H1 (cell line): ENCODE data around the gene DNTT. TPM values are rescaled to one million over a fixed set of nuclear protein-coding genes. Genes with fewer than 3 reads are reported as not detected.

Experiments used
- CTCF ChIA-PET: fragments of 300-600 bp; sonication (Branson Sonifier 250); formaldehyde crosslinking; loops from one replicate; lab custom pipeline; 2021; ENCODE audit not compliant: partially characterized antibody; lab: Charles Lee
- POLR2A ChIA-PET: fragments of 300-600 bp; sonication (Branson Sonifier 250); formaldehyde crosslinking; loops from one replicate; lab custom pipeline; 2021; ENCODE audit warnings: inconsistent platforms; ENCODE audit not compliant: partially characterized antibody; lab: Charles Lee
- DNase-seq, 2 experiments: peaks; one replicate each; pipeline versions ENCODE4 v3.0.0 to v3.0.0-alpha.2; 2010 to 2022; ENCODE audit warnings: low spot score in 2 of 2, low read depth in 1 of 2, mixed read lengths in 1 of 2
- FAIRE-seq: peaks from 2 replicates; lab custom pipeline; 2011; peaks lifted over from hg19 to GRCh38; lab: Jason Lieb, UNC
- H2AFZ ChIP-seq: 2 replicates; pipeline ENCODE4 v1.8.1; 2012; ENCODE audit warnings: low read length, inconsistent platforms
- H2AK5ac ChIP-seq: 2 replicates; pipeline ENCODE4 v1.6.1; 2013; ENCODE audit warnings: low read depth, low read length
- H2BK120ac ChIP-seq: replicated peaks from 2 replicates; pipeline ENCODE3; 2013; ENCODE audit warnings: low read depth, low read length, inconsistent platforms
- H2BK12ac ChIP-seq: 2 replicates; pipeline ENCODE4 v1.6.1; 2013; ENCODE audit warnings: low read depth, low read length
- H2BK15ac ChIP-seq: 2 replicates; pipeline ENCODE4 v1.6.1; 2013; ENCODE audit warnings: low read length
- H2BK20ac ChIP-seq: 2 replicates; pipeline ENCODE4 v1.6.1; 2013; ENCODE audit warnings: low read length
- H2BK5ac ChIP-seq: 2 replicates; pipeline ENCODE4 v1.6.1; 2013; ENCODE audit warnings: low read depth, low read length
- H3K14ac ChIP-seq: 2 replicates; pipeline ENCODE4 v1.6.1; 2013; ENCODE audit warnings: inconsistent platforms; ENCODE audit not compliant: insufficient read length
- H3K18ac ChIP-seq: 2 replicates; pipeline ENCODE4 v1.6.1; 2013; ENCODE audit warnings: low read length; ENCODE audit errors: extremely low read depth
- H3K23ac ChIP-seq: 2 replicates; pipeline ENCODE4 v1.6.1; 2013; ENCODE audit warnings: inconsistent platforms; ENCODE audit not compliant: insufficient read length
- H3K23me2 ChIP-seq: 2 replicates; pipeline ENCODE4 v1.6.1; 2013; ENCODE audit warnings: low read depth, low read length
- H3K27ac ChIP-seq: 2 replicates; pipeline ENCODE4 v1.6.1; 2011; ENCODE audit warnings: low read depth, low read length, inconsistent platforms
- H3K27me3 ChIP-seq, 4 experiments: replicated peaks in 1 of 4; 1 replicate in 1 of 4; 2 replicates in 3 of 4; pipeline versions ENCODE4 v1.6.1 to v1.8.1; 2011 to 2013; ENCODE audit warnings: low read length in 3 of 4, mild to moderate bottlenecking in 3 of 4, inconsistent platforms in 2 of 4, mixed read lengths in 2 of 4, moderate library complexity in 1 of 4; ENCODE audit not compliant: control insufficient read depth in 3 of 4, insufficient read depth in 3 of 4; ENCODE audit errors: extremely low read depth in 1 of 4
- H3K36me3 ChIP-seq, 4 experiments: 2 replicates each; pipeline versions ENCODE4 v1.6.1 to v1.8.1; 2011 to 2013; ENCODE audit warnings: mild to moderate bottlenecking in 4 of 4, low read length in 3 of 4, moderate library complexity in 2 of 4, control low read depth in 1 of 4, inconsistent platforms in 1 of 4; ENCODE audit not compliant: insufficient read depth in 4 of 4, control insufficient read depth in 2 of 4
- H3K4ac ChIP-seq: replicated peaks from 2 replicates; pipeline ENCODE3; 2013; ENCODE audit warnings: low read length, low read depth, mixed read lengths, inconsistent platforms; ENCODE audit not compliant: insufficient read length
- H3K4me1 ChIP-seq, 4 experiments: replicated peaks in 1 of 4; 1 replicate in 1 of 4; 2 replicates in 3 of 4; pipeline versions ENCODE4 v1.6.1 to v1.8.1; 2011 to 2013; ENCODE audit warnings: low read length in 3 of 4, inconsistent platforms in 2 of 4, mixed read lengths in 1 of 4; ENCODE audit not compliant: insufficient read depth in 4 of 4, control insufficient read depth in 3 of 4
- H3K4me2 ChIP-seq, 2 experiments: 2 replicates each; pipeline versions ENCODE4 v1.6.1 to v1.8.1; 2011 to 2013; ENCODE audit warnings: low read depth in 2 of 2, low read length in 2 of 2, control low read depth in 1 of 2, inconsistent platforms in 1 of 2, mild to moderate bottlenecking in 1 of 2; ENCODE audit not compliant: insufficient read depth in 1 of 2
- H3K4me3 ChIP-seq, 4 experiments: fragments of 200-600, 300-600 bp in 1 of 4; sonication (generic), shearing (Covaris generic), sonication (Bioruptor Twin) in 1 of 4; 2 replicates each; pipeline versions ENCODE4 v1.5.1 to v1.8.1; 2011 to 2016; ENCODE audit warnings: low read length in 4 of 4, low read depth in 3 of 4, control low read depth in 2 of 4, inconsistent platforms in 2 of 4, mild to moderate bottlenecking in 2 of 4, mixed read lengths in 1 of 4, moderate library complexity in 1 of 4; ENCODE audit not compliant: insufficient read depth in 2 of 4; ENCODE audit errors: extremely low read depth in 1 of 4
- H3K56ac ChIP-seq: replicated peaks from 2 replicates; pipeline ENCODE3; 2013; ENCODE audit warnings: low read depth, mild to moderate bottlenecking, mixed read lengths, low read length, inconsistent platforms; ENCODE audit not compliant: insufficient read length
- H3K79me1 ChIP-seq: 2 replicates; pipeline ENCODE4 v1.6.1; 2013; ENCODE audit warnings: low read depth, low read length, control low read depth
- H3K79me2 ChIP-seq, 2 experiments: 2 replicates each; pipeline versions ENCODE4 v1.6.1 to v1.8.1; 2012 to 2013; ENCODE audit warnings: low read length in 2 of 2, mild to moderate bottlenecking in 2 of 2, inconsistent platforms in 1 of 2; ENCODE audit not compliant: insufficient read depth in 2 of 2, control insufficient read depth in 1 of 2
- H3K9ac ChIP-seq, 4 experiments: replicated peaks in 1 of 4; 1 replicate in 1 of 4; 2 replicates in 3 of 4; pipeline versions ENCODE4 v1.6.1 to v1.8.1; 2011 to 2013; ENCODE audit warnings: low read depth in 3 of 4, low read length in 3 of 4, control low read depth in 2 of 4, mild to moderate bottlenecking in 2 of 4, moderate library complexity in 2 of 4, inconsistent platforms in 1 of 4; ENCODE audit errors: extremely low read depth in 1 of 4
- H3K9me3 ChIP-seq, 2 experiments: 2 replicates each; pipeline versions ENCODE4 v1.6.1 to v1.8.1; 2012 to 2013; ENCODE audit warnings: mild to moderate bottlenecking in 2 of 2, moderate library complexity in 2 of 2, control low read depth in 1 of 2, inconsistent platforms in 1 of 2, low read depth in 1 of 2, low read length in 1 of 2, mixed read lengths in 1 of 2; ENCODE audit not compliant: insufficient read depth in 2 of 2
- H4K20me1 ChIP-seq, 2 experiments: replicated peaks in 1 of 2; 2 replicates each; pipeline versions ENCODE3 to v1.8.1; 2011 to 2013; ENCODE audit warnings: inconsistent platforms in 2 of 2, low read length in 2 of 2, mild to moderate bottlenecking in 1 of 2; ENCODE audit not compliant: insufficient read depth in 2 of 2, control insufficient read depth in 1 of 2
- H4K5ac ChIP-seq: 2 replicates; pipeline ENCODE4 v1.6.1; 2013; ENCODE audit warnings: low read length, low read depth, mixed read lengths, inconsistent platforms; ENCODE audit not compliant: insufficient read length
- H4K8ac ChIP-seq: 2 replicates; pipeline ENCODE4 v1.8.0; 2013; ENCODE audit warnings: mild to moderate bottlenecking, moderate library complexity, low read length, inconsistent platforms; ENCODE audit not compliant: insufficient read depth; ENCODE audit errors: extremely low read depth
- H4K91ac ChIP-seq: replicated peaks from 2 replicates; pipeline ENCODE3; 2013; ENCODE audit warnings: low read length, mixed read lengths, inconsistent platforms; ENCODE audit not compliant: insufficient read length
- BRCA1 ChIP-seq: IDR thresholded peaks from 2 replicates; pipeline ENCODE4 v1.6.1; 2012; ENCODE audit warnings: low read depth, low read length, improper control_type of control experiment
- CREB1 ChIP-seq: IDR thresholded peaks from 2 replicates; pipeline ENCODE4 v1.6.1; 2012; ENCODE audit warnings: inconsistent platforms
- NRF1 ChIP-seq: IDR thresholded peaks from 2 replicates; pipeline ENCODE4 v1.6.1; 2011; ENCODE audit warnings: mild to moderate bottlenecking, low read depth, low read length, improper control_type of control experiment
- POLR2AphosphoS5 ChIP-seq: IDR thresholded peaks from 2 replicates; pipeline ENCODE4 v1.6.1; 2011; ENCODE audit warnings: low read depth, low read length
- POU5F1 ChIP-seq: IDR thresholded peaks from 2 replicates; pipeline ENCODE4 v1.6.1; 2011; ENCODE audit warnings: low read depth, mild to moderate bottlenecking, low read length, moderate library complexity
- RBBP5 ChIP-seq: IDR thresholded peaks from 2 replicates; pipeline ENCODE4 v1.7.1; 2012; ENCODE audit warnings: low read depth, mild to moderate bottlenecking, inconsistent platforms, low read length, moderate library complexity, borderline replicate concordance
- SIN3A ChIP-seq, 2 experiments: IDR thresholded peaks in 1 of 2; conservative IDR thresholded peaks in 1 of 2; 2 replicates each; pipeline ENCODE4 v1.6.1; 2011 to 2012; ENCODE audit warnings: low read length in 2 of 2, improper control_type of control experiment in 1 of 2, low read depth in 1 of 2, mild to moderate bottlenecking in 1 of 2
- WGBS, 2 experiments: shearing (Covaris generic) in 1 of 2; methylation state at CpG; one replicate each; pipeline versions ENCODE4 v1.1.6 to v1.1.7; 2013 to 2015; ENCODE audit warnings: low lambda C conversion rate in 2 of 2, mixed read lengths in 2 of 2, inconsistent platforms in 1 of 2, low coverage in 1 of 2, missing lambda C conversion rate in 1 of 2; ENCODE audit not compliant: insufficient replicate concordance in 2 of 2, insufficient coverage in 1 of 2, insufficient read length in 1 of 2; ENCODE audit errors: extremely low coverage in 1 of 2, missing lambda C conversion rate in 1 of 2; 5-methylcytosine and 5-hydroxymethylcytosine counted together
- polyA plus RNA-seq, 7 experiments: library from polyadenylated mRNA; depleted of rRNA in 3 of 7; stranded (reverse) in 5 of 7; unstranded in 2 of 7; fragments of >200 nt in 5 of 7; fragments of 200-250 nt in 2 of 7; gene quantifications; 1 replicate in 5 of 7; 2 replicates in 1 of 7; 4 replicates in 1 of 7; pipeline versions ENCODE4 v1.2.1 to v1.2.3, GENCODE V29; 2011 to 2013; ENCODE audit warnings: missing spikeins in 2 of 7, mixed read lengths in 2 of 7
- total RNA-seq: library from RNA; stranded (reverse); fragmentation: NEBNext Ultra II Directional; extraction: Animal tissue kit (Norgen Biotek cat#: 25700); gene quantifications from 2 replicates; pipeline ENCODE4 v1.2.1, GENCODE V29; 2021
- TF ChIP-seq, protein P1 (sequence below): IDR thresholded peaks from 2 replicates; pipeline ENCODE4 v1.6.1; 2011; ENCODE audit warnings: low read depth, mild to moderate bottlenecking, low read length; ENCODE audit not compliant: insufficient read depth

Gene DNTT
- total and polyA plus RNA-seq, 2 of the 8 experiments (the other 6 are each of a cell fraction or from before 2014, with no cell fraction given): not detected

DNA sequence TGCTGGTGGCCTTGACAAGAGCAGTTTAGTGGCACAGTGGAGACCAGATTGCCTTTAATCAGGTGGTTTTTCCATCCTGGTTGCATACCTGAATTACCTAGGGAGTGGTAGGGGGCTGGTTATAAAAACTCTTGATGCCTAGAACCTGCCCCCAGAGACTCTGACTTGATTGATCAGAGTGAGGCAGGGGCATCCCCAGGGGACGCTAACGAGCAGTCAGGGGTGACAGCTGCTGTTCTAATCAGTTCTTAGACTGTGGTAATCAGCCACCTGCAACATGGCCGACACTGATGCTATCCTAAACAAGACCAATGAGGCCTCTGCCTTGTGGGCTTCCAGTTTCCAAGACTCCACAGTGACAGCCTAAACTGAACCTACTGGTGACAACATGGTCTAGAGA is 56.5 kb downstream of the DNTT start:
- H3K4me2 ChIP-seq: no peak overlapping the region
- H4K91ac ChIP-seq: no peak overlapping the region
- WGBS, 2 experiments: 80% methylated on average over 3 of the region's 3 CpGs; no CpG with 5 or more reads in 1 of the 2 experiments
- no peak overlapping the region for H2BK5ac ChIP-seq
- no peaks in the 10 kb centered on the region for H3K23me2 ChIP-seq
- H3K27ac ChIP-seq: no peak overlapping the region
- H3K4me3 ChIP-seq: no peak overlapping the region
- no peak overlapping the region for H3K56ac ChIP-seq
- H3K36me3 ChIP-seq: no peaks in the 10 kb centered on the region
- no peak overlapping the region for H4K8ac ChIP-seq
- H3K79me2 ChIP-seq: no peaks in the 10 kb centered on the region
- H3K18ac ChIP-seq: no peak overlapping the region
- no peak for DNase-seq
- TF ChIP-seq RBBP5: no peak
- no peak for TF ChIP-seq POU5F1
- no peak for TF ChIP-seq BRCA1
- TF ChIP-seq CREB1: no peak
- no peak for TF ChIP-seq NRF1
- TF ChIP-seq, protein P1, sequence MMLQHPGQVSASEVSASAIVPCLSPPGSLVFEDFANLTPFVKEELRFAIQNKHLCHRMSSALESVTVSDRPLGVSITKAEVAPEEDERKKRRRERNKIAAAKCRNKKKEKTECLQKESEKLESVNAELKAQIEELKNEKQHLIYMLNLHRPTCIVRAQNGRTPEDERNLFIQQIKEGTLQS: no peak
- no peak for TF ChIP-seq POLR2AphosphoS5
- TF ChIP-seq SIN3A (conservative IDR thresholded peaks at IDR 0.05 in 1 of 2, IDR thresholded peaks at IDR 0.05 in 1 of 2; ENCODE audit: low read depth in 1 of 2, low read length in 2 of 2): no peak
- FAIRE-seq: no peak
- no peak overlapping the region for H4K5ac ChIP-seq
- POLR2A ChIA-PET: no interaction called here
- no peak overlapping the region for H3K23ac ChIP-seq
- no peaks in the 10 kb centered on the region for H3K4me1 ChIP-seq
- no peak overlapping the region for H2BK15ac ChIP-seq
- no peak overlapping the region for H3K4ac ChIP-seq
- no peaks in the 10 kb centered on the region; a peak in 1 of 7 replicates for H3K27me3 ChIP-seq
- H2AFZ ChIP-seq: no peak overlapping the region
- no peak overlapping the region for H3K9ac ChIP-seq
- no peaks in the 10 kb centered on the region for H4K20me1 ChIP-seq
- H2BK20ac ChIP-seq: no peak overlapping the region
- CTCF ChIA-PET: interaction anchor here (1.2 to 2.4 kb wide), 2 partner anchors 13 to 14 kb away, joined by 3 to 5 read pairs; no protein-coding TSS in a partner anchor
- no peaks in the 10 kb centered on the region for H3K9me3 ChIP-seq
- H2BK120ac ChIP-seq: no peak overlapping the region
- H2AK5ac ChIP-seq: no peak overlapping the region
- H2BK12ac ChIP-seq: no peak overlapping the region
- no peak overlapping the region for H3K14ac ChIP-seq
- H3K79me1 ChIP-seq: no peaks in the 10 kb centered on the region
